K562 (cell line): ENCODE data around the gene OVCA2. TPM values are rescaled to one million over a fixed set of nuclear protein-coding genes. Genes with fewer than 3 reads are reported as not detected.

ENCODE experiments used
- ATAC-seq: fragments of 200-7000 bp; cut with Tn5 transposase; 3 replicates; pipeline ENCODE4 v1.9.1; 2020; ENCODE audit warnings: moderate library complexity
- BruUV-seq: library from RNA; stranded (reverse); fragments of 400-500 nt; replicated peaks from 2 replicates; lab custom pipeline; 2021; lab: Mats Ljungman, UMichigan
- CTCF ChIA-PET: fragments of 300-600 bp; formaldehyde crosslinking; extraction: SDS; loops from one replicate; lab custom pipeline; 2021; ENCODE audit warnings: low intra/inter-chr PET ratio; lab: Yijun Ruan, JAX
- POLR2A ChIA-PET: fragments of 300-600, 350-650 bp; sonication (Branson Sonifier 250); formaldehyde crosslinking; extraction: SDS; loops from one replicate; lab custom pipeline; 2021; ENCODE audit warnings: antibody characterized with exemption, inconsistent platforms; lab: Yijun Ruan, JAX
- DNase-seq, 4 experiments: peaks; one replicate each; pipeline versions ENCODE4 v3.0.0 to v3.0.0-alpha.2; 2011 to 2018; ENCODE audit warnings: low spot score in 3 of 4, mixed read lengths in 3 of 4; ENCODE audit errors: extremely low read depth in 1 of 4
- FAIRE-seq: peaks from 2 replicates; lab custom pipeline; 2011; peaks lifted over from hg19 to GRCh38; lab: Jason Lieb, UNC
- H2AFZ ChIP-seq: 2 replicates; pipeline ENCODE4 v1.6.0; 2011; ENCODE audit warnings: low read depth, low read length, control low read depth, inconsistent platforms
- H3K27ac ChIP-seq: fragments of 200-600 bp; 3 replicates; pipeline ENCODE4 v1.8.0; 2011; ENCODE audit warnings: low read depth, mild to moderate bottlenecking, control low read depth, inconsistent platforms, low read length, moderate library complexity, mixed read lengths; ENCODE audit errors: extremely low read depth
- H3K27me3 ChIP-seq, 2 experiments: fragments of 300-600 bp in 1 of 2; 2 replicates in 1 of 2; 3 replicates in 1 of 2; pipeline versions ENCODE4 v1.6.0 to v1.8.0; 2011; ENCODE audit warnings: inconsistent platforms in 2 of 2, low read length in 2 of 2, mild to moderate bottlenecking in 1 of 2, mixed read lengths in 1 of 2, moderate library complexity in 1 of 2; ENCODE audit not compliant: control insufficient read depth in 2 of 2, insufficient read depth in 2 of 2
- H3K36me3 ChIP-seq: fragments of 300-600 bp; 3 replicates; pipeline ENCODE4 v1.8.0; 2011; ENCODE audit warnings: mild to moderate bottlenecking, low read length, inconsistent platforms; ENCODE audit not compliant: control insufficient read depth, insufficient read depth
- H3K4me1 ChIP-seq, 2 experiments: fragments of 200-600 bp in 1 of 2; replicated peaks in 1 of 2; 2 replicates in 1 of 2; 3 replicates in 1 of 2; pipeline versions ENCODE4 v1.5.1 to v1.8.0; 2011; ENCODE audit warnings: inconsistent platforms in 2 of 2, low read length in 2 of 2, mild to moderate bottlenecking in 1 of 2, mixed read lengths in 1 of 2, moderate library complexity in 1 of 2; ENCODE audit not compliant: control insufficient read depth in 2 of 2, insufficient read depth in 2 of 2
- H3K4me2 ChIP-seq: 2 replicates; pipeline ENCODE4 v1.6.1; 2011; ENCODE audit warnings: low read length, control low read depth, inconsistent platforms, mixed read lengths; ENCODE audit not compliant: insufficient read depth
- H3K4me3 ChIP-seq: fragments of 200-600 bp; sonication (generic), shearing (Covaris generic); 2 replicates; pipeline ENCODE4 v1.5.1; 2016; ENCODE audit warnings: control low read depth, inconsistent platforms
- H3K79me2 ChIP-seq: fragments of 200-600 bp; 3 replicates; pipeline ENCODE4 v1.8.0; 2011; ENCODE audit warnings: low read length, inconsistent platforms; ENCODE audit not compliant: control insufficient read depth, insufficient read depth
- H3K9ac ChIP-seq, 2 experiments: 2 replicates each; pipeline versions ENCODE4 v1.6.0 to v1.6.1; 2011; ENCODE audit warnings: low read depth in 2 of 2, low read length in 2 of 2, control low read depth in 1 of 2, inconsistent platforms in 1 of 2, mild to moderate bottlenecking in 1 of 2, mixed read lengths in 1 of 2; ENCODE audit not compliant: insufficient read depth in 1 of 2
- H3K9me1 ChIP-seq: one replicate; pipeline ENCODE4 v1.6.0; 2011; ENCODE audit warnings: inconsistent platforms, mild to moderate bottlenecking, low read length, moderate library complexity; ENCODE audit not compliant: control insufficient read depth, insufficient read depth
- H3K9me3 ChIP-seq: replicated peaks from 2 replicates; pipeline ENCODE4 v1.5.1; 2011; ENCODE audit warnings: low read depth, low read length, inconsistent platforms; ENCODE audit not compliant: control insufficient read depth, insufficient read depth
- H4K20me1 ChIP-seq: replicated peaks from 2 replicates; pipeline ENCODE4 v1.6.1; 2011; ENCODE audit warnings: low read length, inconsistent platforms, mixed read lengths; ENCODE audit not compliant: control insufficient read depth, insufficient read depth
- CBX3 ChIP-seq, 2 experiments: IDR thresholded peaks; 1 replicate in 1 of 2; 2 replicates in 1 of 2; pipeline ENCODE4 v1.6.1; 2012; ENCODE audit warnings: inconsistent platforms in 2 of 2, low read length in 2 of 2, borderline replicate concordance in 1 of 2, control low read depth in 1 of 2
- ETV5 ChIP-seq: sonication (generic); formaldehyde crosslinking; IDR thresholded peaks from 2 replicates; pipeline ENCODE4 v1.4.0; 2020; ENCODE audit warnings: low read depth, mild to moderate bottlenecking, missing genetic modification reagents
- GABPB1 ChIP-seq: sonication (generic); formaldehyde crosslinking; IDR thresholded peaks from 2 replicates; pipeline ENCODE4 v1.8.0; 2022; ENCODE audit warnings: mild to moderate bottlenecking, missing genetic modification reagents
- MIER1 ChIP-seq: fragments of 450-650 bp; IDR thresholded peaks from 2 replicates; pipeline ENCODE4 v1.6.1; 2016; ENCODE audit warnings: antibody characterized with exemption, mild to moderate bottlenecking, low read depth
- NEUROD1 ChIP-seq: fragments of 150-350 bp; IDR thresholded peaks from 2 replicates; pipeline ENCODE4 v1.6.1; 2014; ENCODE audit warnings: borderline replicate concordance, low read length, low read depth; ENCODE audit not compliant: partially characterized antibody
- POLR3A ChIP-seq: IDR thresholded peaks from 2 replicates; pipeline ENCODE4 v1.6.1; 2011; ENCODE audit warnings: borderline replicate concordance, mild to moderate bottlenecking, moderate library complexity; ENCODE audit not compliant: insufficient read length, insufficient read depth; ENCODE audit errors: extremely low read depth
- ZNF124 ChIP-seq: sonication (generic); formaldehyde crosslinking; IDR thresholded peaks from 2 replicates; pipeline ENCODE4 v1.8.1; 2022; ENCODE audit warnings: missing genetic modification reagents
- ZNF143 ChIP-seq: sonication (generic); formaldehyde crosslinking; IDR thresholded peaks from 2 replicates; pipeline ENCODE4 v1.9.0; 2022; ENCODE audit warnings: mild to moderate bottlenecking, missing genetic modification reagents
- ZNF174 ChIP-seq: fragments of 250-450 bp; sonication (Bioruptor Pico); IDR thresholded peaks from 2 replicates; pipeline ENCODE4 v1.4.0; 2020; ENCODE audit warnings: mild to moderate bottlenecking
- WGBS: fragments of 100-300 bp; shearing (Covaris generic); methylation state at CpG from one replicate; pipeline ENCODE4 v1.1.6; 2016; ENCODE audit warnings: low coverage, mixed read lengths; ENCODE audit not compliant: insufficient coverage; ENCODE audit errors: missing lambda C conversion rate; 5-methylcytosine and 5-hydroxymethylcytosine counted together
- in situ Hi-C: fragments of 300-500 bp; cut with MboI; formaldehyde crosslinking; loops from 4 replicates; pipeline ENCODE4 v1.15.0; 2018; ENCODE audit warnings: inconsistent platforms, mixed read lengths
- intact Hi-C: fragments of 100-400 bp; cut with micrococcal nuclease; formaldehyde crosslinking; loops from 2 replicates; pipeline ENCODE4 v1.14.2; 2022
- polyA plus RNA-seq, 8 experiments: library from polyadenylated mRNA; depleted of rRNA in 4 of 8; stranded (reverse) in 5 of 8; unstranded in 3 of 8; fragments of >200 nt; fragmentation: Nextera tagmentation in 2 of 8; fragmentation: Illumina TruSeq in 1 of 8; extraction: Ambion mirVana in 2 of 8; extraction: Trizol in 1 of 8; gene quantifications; 2 replicates each; pipeline versions ENCODE4 v1.2.1 to v1.2.3, GENCODE V29; 2011 to 2014; ENCODE audit warnings: inconsistent platforms in 1 of 8, missing spikeins in 1 of 8
- total RNA-seq, 7 experiments: library from RNA; depleted of rRNA in 6 of 7; stranded (reverse); fragments of >200 nt in 6 of 7; fragmentation: Illumina TruSeq in 2 of 7; extraction: Trizol in 2 of 7; gene quantifications; 2 replicates each; pipeline versions ENCODE4 v1.2.1 to v1.2.3, GENCODE V29; 2011 to 2021; ENCODE audit warnings: low replicate concordance in 1 of 7
- TF ChIP-seq, protein P1 (sequence below), 2 experiments: fragments of 450-650 bp in 1 of 2; IDR thresholded peaks; 2 replicates each; pipeline ENCODE4 v1.6.1; 2011 to 2017; ENCODE audit warnings: low read depth in 2 of 2, antibody characterized with exemption in 1 of 2, borderline replicate concordance in 1 of 2, low read length in 1 of 2, mild to moderate bottlenecking in 1 of 2, mixed read lengths in 1 of 2; ENCODE audit not compliant: control insufficient read depth in 1 of 2

Gene OVCA2
- total and polyA plus RNA-seq, 9 of the 15 experiments (the other 6 are each of a cell fraction or from before 2014, with no cell fraction given), result 3.0 to 23.7 (median 14.1) TPM

DNA sequence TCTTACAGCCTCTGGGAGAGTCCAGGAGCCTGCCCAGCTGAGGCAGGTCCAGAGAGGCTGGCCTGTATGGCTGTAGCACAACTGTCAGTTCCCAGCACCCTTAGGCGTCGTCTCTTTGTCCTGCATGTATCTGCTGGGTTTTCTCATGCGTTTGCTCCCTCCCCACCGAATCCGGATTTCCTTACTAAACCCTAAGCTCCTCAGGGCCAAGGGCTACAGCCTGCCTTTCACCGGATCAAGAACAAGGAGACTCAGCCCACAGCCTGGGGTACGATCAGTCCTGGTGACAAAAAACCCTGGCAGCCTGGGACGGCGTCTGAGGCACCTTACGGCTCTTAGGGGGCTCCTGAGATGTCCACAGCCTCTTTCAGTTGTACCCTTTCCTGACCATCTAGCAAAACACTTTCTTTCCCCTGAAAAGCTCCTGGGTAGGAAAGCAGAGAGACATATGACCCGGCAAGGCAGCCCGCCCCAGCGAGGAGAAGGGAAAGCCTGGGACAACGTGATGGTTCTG lies 25.3 kb downstream of the OVCA2 start:
- Histone ChIP-seq H3K27me3 (no peaks in the 10 kb centered on the region), H3K9me1 (no peaks in the 10 kb centered on the region), H3K79me2 (no peaks in the 10 kb centered on the region), H3K9ac (no peak overlapping the region), H3K4me1 (peaks cover 0 to 12% of the 10 kb centered on the region in 2 experiments; a peak in 2 of 5 replicates), H3K36me3 (peaks cover 21% of the 10 kb centered on the region; the same call in 2 of the 3 replicates), H4K20me1 (no peaks in the 10 kb centered on the region), H3K9me3 (no peaks in the 10 kb centered on the region), H2AFZ (no peak overlapping the region), H3K27ac (no peak overlapping the region), H3K4me2 (no peak overlapping the region), H3K4me3 (no peak overlapping the region)
- intact Hi-C loops, result no loop called here
- ChIA-PET POLR2A (no interaction called here), CTCF (no interaction called here)
- TF ChIP-seq MIER1, result no peak
- TF ChIP-seq, protein P1, sequence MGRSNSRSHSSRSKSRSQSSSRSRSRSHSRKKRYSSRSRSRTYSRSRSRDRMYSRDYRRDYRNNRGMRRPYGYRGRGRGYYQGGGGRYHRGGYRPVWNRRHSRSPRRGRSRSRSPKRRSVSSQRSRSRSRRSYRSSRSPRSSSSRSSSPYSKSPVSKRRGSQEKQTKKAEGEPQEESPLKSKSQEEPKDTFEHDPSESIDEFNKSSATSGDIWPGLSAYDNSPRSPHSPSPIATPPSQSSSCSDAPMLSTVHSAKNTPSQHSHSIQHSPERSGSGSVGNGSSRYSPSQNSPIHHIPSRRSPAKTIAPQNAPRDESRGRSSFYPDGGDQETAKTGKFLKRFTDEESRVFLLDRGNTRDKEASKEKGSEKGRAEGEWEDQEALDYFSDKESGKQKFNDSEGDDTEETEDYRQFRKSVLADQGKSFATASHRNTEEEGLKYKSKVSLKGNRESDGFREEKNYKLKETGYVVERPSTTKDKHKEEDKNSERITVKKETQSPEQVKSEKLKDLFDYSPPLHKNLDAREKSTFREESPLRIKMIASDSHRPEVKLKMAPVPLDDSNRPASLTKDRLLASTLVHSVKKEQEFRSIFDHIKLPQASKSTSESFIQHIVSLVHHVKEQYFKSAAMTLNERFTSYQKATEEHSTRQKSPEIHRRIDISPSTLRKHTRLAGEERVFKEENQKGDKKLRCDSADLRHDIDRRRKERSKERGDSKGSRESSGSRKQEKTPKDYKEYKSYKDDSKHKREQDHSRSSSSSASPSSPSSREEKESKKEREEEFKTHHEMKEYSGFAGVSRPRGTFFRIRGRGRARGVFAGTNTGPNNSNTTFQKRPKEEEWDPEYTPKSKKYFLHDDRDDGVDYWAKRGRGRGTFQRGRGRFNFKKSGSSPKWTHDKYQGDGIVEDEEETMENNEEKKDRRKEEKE (IDR thresholded peaks at IDR 0.05; ENCODE audit: borderline replicate concordance in 1 of 2, control insufficient read depth in 1 of 2, low read depth in 2 of 2, low read length in 1 of 2), result no peak
- TF ChIP-seq ETV5 (CRISPR knock-in tag), result no peak
- TF ChIP-seq GABPB1, result no peak
- TF ChIP-seq ZNF124, result no peak
- TF ChIP-seq ZNF174 (CRISPR knock-in tag), result no peak
- no peak for TF ChIP-seq POLR3A
- no peak for TF ChIP-seq NEUROD1
- no peak for TF ChIP-seq CBX3 (IDR thresholded peaks at IDR 0.05; ENCODE audit: borderline replicate concordance in 1 of 2, low read length in 2 of 2)
- TF ChIP-seq ZNF143 (CRISPR knock-in tag), result no peak
- in situ Hi-C loops, result loop anchor here (10.0 kb wide), 1 partner anchor 178 kb away; no protein-coding TSS in a partner anchor
- BruUV-seq, result no TSS peak
- no peak for DNase-seq
- WGBS, result 77% methylated on average over 9 of the region's 14 CpGs
- no peak for FAIRE-seq
- ATAC-seq, result no peak
